ENCODE results near the gene TRPC1.

Gene TRPC1

GRCh38 chr3:142754494-142754893 is 30.7 kb downstream of the TRPC1 start:
- H3K36me3 ChIP-seq (ENCODE audit: insufficient read depth, insufficient read length, low read length) = peaks cover 13% of the 10 kb centered on the region
- no peak overlapping the region for H3K9ac ChIP-seq (ENCODE audit: insufficient read length, low read depth)
- TF ChIP-seq YY1 (IDR thresholded peaks at IDR 0.05; ENCODE audit: insufficient read depth, insufficient read length) = no peak
- H3K4me1 ChIP-seq (ENCODE audit: insufficient read depth, insufficient read length) = no peaks in the 10 kb centered on the region
- no peaks in the 10 kb centered on the region for H3K9me3 ChIP-seq (ENCODE audit: insufficient read depth, low read length)
- DNase-seq (ENCODE audit: low read depth, low spot score) = no peak
- no peak overlapping the region for H3K4me3 ChIP-seq (ENCODE audit: insufficient read length, low read depth)
- H3K27me3 ChIP-seq (ENCODE audit: insufficient read depth, insufficient read length) = no peaks in the 10 kb centered on the region

DNA sequence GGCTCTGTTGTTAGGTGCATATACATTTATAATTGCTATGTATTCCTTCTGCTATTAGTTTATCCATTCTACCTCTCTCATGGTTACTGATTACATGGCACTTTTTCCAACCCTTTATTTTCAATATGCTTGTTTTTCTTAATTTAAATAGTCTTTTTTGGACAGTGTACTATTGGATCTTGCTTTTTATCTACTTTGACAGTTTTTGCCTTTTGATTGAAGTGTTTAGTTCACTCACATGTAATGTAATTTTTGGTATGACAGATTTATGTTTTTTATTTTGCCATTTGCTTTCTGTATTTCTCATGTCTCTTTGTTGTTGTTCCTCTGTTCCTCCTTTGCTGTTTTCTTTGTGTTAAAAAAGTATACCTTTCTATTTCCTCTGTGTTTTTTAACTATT is 44.5 kb downstream of the TRPC1 start:
- H3K36me3 ChIP-seq (ENCODE audit: insufficient read depth, insufficient read length, low read length) = peaks cover 10% of the 10 kb centered on the region
- no peaks in the 10 kb centered on the region for H3K9me3 ChIP-seq (ENCODE audit: insufficient read depth, low read length)
- H3K4me1 ChIP-seq (ENCODE audit: insufficient read depth, insufficient read length) = no peaks in the 10 kb centered on the region
- no peak overlapping the region for H3K4me3 ChIP-seq (ENCODE audit: insufficient read length, low read depth)
- no peak overlapping the region for H3K9ac ChIP-seq (ENCODE audit: insufficient read length, low read depth)
- no peak for TF ChIP-seq SUZ12 (IDR thresholded peaks at IDR 0.05; ENCODE audit: extremely low read depth, insufficient read depth, insufficient read length)
- no peak for TF ChIP-seq YY1 (IDR thresholded peaks at IDR 0.05; ENCODE audit: insufficient read depth, insufficient read length)
- no peak for TF ChIP-seq ZNF274 (IDR thresholded peaks at IDR 0.05; ENCODE audit: low read depth, low read length)
- DNase-seq (ENCODE audit: low read depth, low spot score) = no peak
- no peaks in the 10 kb centered on the region for H3K27me3 ChIP-seq (ENCODE audit: insufficient read depth, insufficient read length)

DNA sequence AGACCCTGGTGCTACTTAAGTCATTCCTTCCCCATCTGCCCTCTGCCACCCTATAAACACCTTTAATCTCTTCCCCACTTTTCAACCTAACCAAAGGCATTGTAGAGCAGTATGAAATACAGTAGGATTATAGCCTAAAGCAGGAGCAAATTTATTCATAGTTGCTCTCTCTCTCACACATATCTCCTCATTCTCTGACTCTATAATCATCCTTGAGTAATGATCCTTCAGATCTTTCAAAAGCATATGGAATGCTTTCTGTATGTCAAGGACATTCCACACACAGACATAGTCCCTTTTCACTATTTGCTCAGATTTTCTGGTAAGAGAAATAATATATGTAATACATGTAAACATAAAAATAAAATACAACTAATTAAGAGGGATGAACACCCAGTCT is 54.1 kb downstream of the TRPC1 start:
- Histone ChIP-seq H3K4me1 (ENCODE audit: insufficient read depth, insufficient read length) (no peaks in the 10 kb centered on the region), H3K4me3 (ENCODE audit: insufficient read length, low read depth) (no peak overlapping the region), H3K36me3 (ENCODE audit: insufficient read depth, insufficient read length, low read length) (peaks cover 8% of the 10 kb centered on the region), H3K9ac (ENCODE audit: insufficient read length, low read depth) (no peak overlapping the region), H3K9me3 (ENCODE audit: insufficient read depth, low read length) (no peaks in the 10 kb centered on the region), H3K27me3 (ENCODE audit: insufficient read depth, insufficient read length) (no peaks in the 10 kb centered on the region)
- no peak for DNase-seq (ENCODE audit: low read depth, low spot score)
- no peak for TF ChIP-seq YY1 (IDR thresholded peaks at IDR 0.05; ENCODE audit: insufficient read depth, insufficient read length)

- no peaks in the 10 kb centered on the region for H3K9me3 ChIP-seq (ENCODE audit: insufficient read depth, low read length)
- DNase-seq (ENCODE audit: low read depth, low spot score) = no peak
- TF ChIP-seq ZNF274 (IDR thresholded peaks at IDR 0.05; ENCODE audit: low read depth, low read length) = no peak
- H3K9ac ChIP-seq (ENCODE audit: insufficient read length, low read depth) = no peak overlapping the region
- H3K4me1 ChIP-seq (ENCODE audit: insufficient read depth, insufficient read length) = no peaks in the 10 kb centered on the region
- no peaks in the 10 kb centered on the region for H3K27me3 ChIP-seq (ENCODE audit: insufficient read depth, insufficient read length)
- peaks cover 8% of the 10 kb centered on the region for H3K36me3 ChIP-seq (ENCODE audit: insufficient read depth, insufficient read length, low read length)
- H3K4me3 ChIP-seq (ENCODE audit: insufficient read length, low read depth) = no peak overlapping the region
Measured at GRCh38 chr3:142778541-142778940, 54.7 kb downstream of the TRPC1 start.

- TF ChIP-seq SUZ12 (IDR thresholded peaks at IDR 0.05; ENCODE audit: extremely low read depth, insufficient read depth, insufficient read length) (no peak), YY1 (IDR thresholded peaks at IDR 0.05; ENCODE audit: insufficient read depth, insufficient read length) (no peak), ZNF274 (IDR thresholded peaks at IDR 0.05; ENCODE audit: low read depth, low read length) (no peak)
Measured at GRCh38 chr3:142779591-142779990, 55.8 kb downstream of the TRPC1 start.

GRCh38 chr3:142782616-142783015 is 58.8 kb downstream of the TRPC1 start:
- Histone ChIP-seq H3K4me1 (ENCODE audit: insufficient read depth, insufficient read length) (no peaks in the 10 kb centered on the region), H3K9me3 (ENCODE audit: insufficient read depth, low read length) (no peaks in the 10 kb centered on the region), H3K36me3 (ENCODE audit: insufficient read depth, insufficient read length, low read length) (peaks cover 8% of the 10 kb centered on the region), H3K27me3 (ENCODE audit: insufficient read depth, insufficient read length) (no peaks in the 10 kb centered on the region), H3K9ac (ENCODE audit: insufficient read length, low read depth) (no peak overlapping the region), H3K4me3 (ENCODE audit: insufficient read length, low read depth) (no peak overlapping the region)
- no peak for TF ChIP-seq SUZ12 (IDR thresholded peaks at IDR 0.05; ENCODE audit: extremely low read depth, insufficient read depth, insufficient read length)
- no peak for TF ChIP-seq YY1 (IDR thresholded peaks at IDR 0.05; ENCODE audit: insufficient read depth, insufficient read length)
- no peak for TF ChIP-seq ZNF274 (IDR thresholded peaks at IDR 0.05; ENCODE audit: low read depth, low read length)
- DNase-seq (ENCODE audit: low read depth, low spot score) = no peak

More at GRCh38 chr3:142779591-142779990, 55.8 kb downstream of the TRPC1 start:
- H3K27me3 ChIP-seq (ENCODE audit: insufficient read depth, insufficient read length) = no peaks in the 10 kb centered on the region
- no peaks in the 10 kb centered on the region for H3K4me1 ChIP-seq (ENCODE audit: insufficient read depth, insufficient read length)
- DNase-seq (ENCODE audit: low read depth, low spot score) = no peak
- H3K9me3 ChIP-seq (ENCODE audit: insufficient read depth, low read length) = no peaks in the 10 kb centered on the region
- no peak overlapping the region for H3K4me3 ChIP-seq (ENCODE audit: insufficient read length, low read depth)
- peaks cover 8% of the 10 kb centered on the region for H3K36me3 ChIP-seq (ENCODE audit: insufficient read depth, insufficient read length, low read length)
- H3K9ac ChIP-seq (ENCODE audit: insufficient read length, low read depth) = no peak overlapping the region

GRCh38 chr3:142784228-142784627 is 60.4 kb downstream of the TRPC1 start:
- Histone ChIP-seq H3K9me3 (ENCODE audit: insufficient read depth, low read length) (no peaks in the 10 kb centered on the region), H3K27me3 (ENCODE audit: insufficient read depth, insufficient read length) (no peaks in the 10 kb centered on the region), H3K9ac (ENCODE audit: insufficient read length, low read depth) (no peak overlapping the region), H3K4me3 (ENCODE audit: insufficient read length, low read depth) (no peak overlapping the region), H3K4me1 (ENCODE audit: insufficient read depth, insufficient read length) (no peaks in the 10 kb centered on the region), H3K36me3 (ENCODE audit: insufficient read depth, insufficient read length, low read length) (peaks cover 8% of the 10 kb centered on the region)
- DNase-seq (ENCODE audit: low read depth, low spot score) = no peak
- no peak for TF ChIP-seq ZNF274 (IDR thresholded peaks at IDR 0.05; ENCODE audit: low read depth, low read length)
- TF ChIP-seq YY1 (IDR thresholded peaks at IDR 0.05; ENCODE audit: insufficient read depth, insufficient read length) = no peak
- TF ChIP-seq SUZ12 (IDR thresholded peaks at IDR 0.05; ENCODE audit: extremely low read depth, insufficient read depth, insufficient read length) = no peak

DNA sequence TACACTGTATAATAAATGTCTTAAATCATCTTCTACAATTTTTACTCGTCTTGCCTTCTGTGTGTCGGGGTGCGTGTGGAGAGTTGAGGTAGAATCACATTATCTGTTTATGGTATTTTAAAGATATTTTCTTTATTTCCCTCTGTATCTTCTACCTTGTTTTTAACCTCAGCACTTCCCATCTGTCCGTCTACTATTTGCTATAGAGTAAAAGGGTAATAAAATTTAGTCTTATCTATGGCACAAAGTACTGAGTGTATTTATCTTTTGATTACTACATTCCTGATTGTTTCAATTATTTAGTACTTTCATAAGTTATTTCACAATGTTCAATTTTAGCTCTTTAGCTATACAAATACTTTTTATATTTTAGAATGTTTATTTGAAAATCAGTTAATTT is 62.2 kb downstream of the TRPC1 start:
- Histone ChIP-seq H3K27me3 (ENCODE audit: insufficient read depth, insufficient read length) (no peaks in the 10 kb centered on the region), H3K4me3 (ENCODE audit: insufficient read length, low read depth) (no peak overlapping the region), H3K4me1 (ENCODE audit: insufficient read depth, insufficient read length) (no peaks in the 10 kb centered on the region), H3K9ac (ENCODE audit: insufficient read length, low read depth) (no peak overlapping the region), H3K9me3 (ENCODE audit: insufficient read depth, low read length) (no peaks in the 10 kb centered on the region), H3K36me3 (ENCODE audit: insufficient read depth, insufficient read length, low read length) (peaks cover 7% of the 10 kb centered on the region)
- TF ChIP-seq SUZ12 (IDR thresholded peaks at IDR 0.05; ENCODE audit: extremely low read depth, insufficient read depth, insufficient read length) = no peak
- TF ChIP-seq YY1 (IDR thresholded peaks at IDR 0.05; ENCODE audit: insufficient read depth, insufficient read length) = no peak
- TF ChIP-seq ZNF274 (IDR thresholded peaks at IDR 0.05; ENCODE audit: low read depth, low read length) = no peak
- DNase-seq (ENCODE audit: low read depth, low spot score) = no peak

Data from NT2/D1 (cell line).